Stimulated activated CD4-positive, alpha-beta T cell treated with anti-CD3 and anti-CD28 coated beads, Interleukin-1b, Interleukin-23, amount 100 ng/mL, for 24 hours (primary cell): Measurements from ENCODE around the gene SLC19A1.

ENCODE experiments used
- DNase-seq, 4 experiments: peaks; one replicate each; pipeline ENCODE4 v3.0.0-alpha.2; 2020; ENCODE audit warnings: low read depth in 4 of 4, low spot score in 1 of 4

Gene SLC19A1

GRCh38 chr21:45494135-45494850, 47.9 kb downstream of the SLC19A1 start:
- no peak for DNase-seq

GRCh38 chr21:45493401-45494001, 48.7 kb downstream of the SLC19A1 start:
- no peak for DNase-seq

- DNase-seq = no peak
Observed at GRCh38 chr21:45492765-45493164, 49.5 kb downstream of the SLC19A1 start.

- no peak for DNase-seq
Observed at GRCh38 chr21:45491623-45492022, 50.6 kb downstream of the SLC19A1 start.

- DNase-seq = no peak
Observed at GRCh38 chr21:45491056-45491455, 51.2 kb downstream of the SLC19A1 start.

GRCh38 chr21:45490049-45490731, 52.0 kb downstream of the SLC19A1 start:
- no peak for DNase-seq

GRCh38 chr21:45489722-45489982, 52.6 kb downstream of the SLC19A1 start:
- DNase-seq = no peak

- DNase-seq = no peak
Observed at GRCh38 chr21:45488931-45489721, 53.1 kb downstream of the SLC19A1 start.

- no peak for DNase-seq
Observed at GRCh38 chr21:45487891-45488600, 54.2 kb downstream of the SLC19A1 start.

- no peak for DNase-seq
Observed at GRCh38 chr21:45487161-45487806, 55.0 kb downstream of the SLC19A1 start.

GRCh38 chr21:45486443-45487160, 55.6 kb downstream of the SLC19A1 start:
- no peak for DNase-seq

GRCh38 chr21:45485686-45486442, 56.4 kb downstream of the SLC19A1 start:
- no peak for DNase-seq

- no peak for DNase-seq
Observed at GRCh38 chr21:45484318-45484717, 57.9 kb downstream of the SLC19A1 start.

GRCh38 chr21:45482899-45483821, 59.1 kb downstream of the SLC19A1 start:
- DNase-seq = peak in 1 of 4 experiments; percentile 32

GRCh38 chr21:45481977-45482898, 60.0 kb downstream of the SLC19A1 start:
- no peak for DNase-seq

GRCh38 chr21:45481566-45481965, 60.7 kb downstream of the SLC19A1 start:
- DNase-seq = no peak
